CD4-positive, alpha-beta T cell (primary cell): Measurements from ENCODE around the gene AGBL4. TPM values are rescaled to one million over a fixed set of nuclear protein-coding genes. Genes with fewer than 3 reads are reported as not detected.

Source experiments
- ATAC-seq: fragments of 200-7000 bp; cut with Tn5 transposase; one replicate; pipeline ENCODE4 v1.10.0; 2022; ENCODE audit warnings: mild to moderate bottlenecking; ENCODE audit not compliant: poor library complexity
- CTCF ChIA-PET: fragments of 350-600 bp; sonication (Branson Sonifier 250); formaldehyde crosslinking; loops from one replicate; lab custom pipeline; 2021; ENCODE audit warnings: antibody characterized with exemption, inconsistent platforms; lab: Charles Lee
- POLR2A ChIA-PET: fragments of 350-600 bp; sonication (Branson Sonifier 250); formaldehyde crosslinking; loops from one replicate; lab custom pipeline; 2021; ENCODE audit warnings: antibody characterized with exemption, inconsistent platforms; lab: Charles Lee
- DNase-seq, 14 experiments: peaks; one replicate each; pipeline ENCODE4 v3.0.0-alpha.2; 2013 to 2020; ENCODE audit warnings: mixed read lengths in 2 of 14
- H3K27ac ChIP-seq, 2 donors: one replicate each; pipeline versions ENCODE4 v1.5.1 to v1.7.0; 2013; ENCODE audit warnings: low read length in 2 of 2, low read depth in 1 of 2, mild to moderate bottlenecking in 1 of 2
- H3K27me3 ChIP-seq, 2 experiments: 1 replicate in 1 of 2; 2 replicates in 1 of 2; pipeline versions ENCODE4 v1.6.1 to v1.7.0; 2013; ENCODE audit warnings: low read length in 2 of 2, control low read depth in 1 of 2, mild to moderate bottlenecking in 1 of 2, moderate library complexity in 1 of 2; ENCODE audit not compliant: insufficient read depth in 2 of 2, control insufficient read depth in 1 of 2
- H3K36me3 ChIP-seq: one replicate; pipeline ENCODE4 v1.6.1; 2013; ENCODE audit warnings: low read length, control low read depth; ENCODE audit not compliant: insufficient read depth
- H3K4me1 ChIP-seq: one replicate; pipeline ENCODE4 v1.6.1; 2013; ENCODE audit warnings: low read length, control low read depth; ENCODE audit not compliant: insufficient read depth
- H3K4me3 ChIP-seq: one replicate; pipeline ENCODE4 v1.5.1; 2013; ENCODE audit warnings: mild to moderate bottlenecking, low read length, moderate library complexity
- H3K9me3 ChIP-seq, 2 experiments: 1 replicate in 1 of 2; 2 replicates in 1 of 2; pipeline versions ENCODE4 v1.6.1 to v1.7.0; 2013; ENCODE audit warnings: low read length in 2 of 2, mild to moderate bottlenecking in 2 of 2, control low read depth in 1 of 2, moderate library complexity in 1 of 2; ENCODE audit not compliant: control insufficient read depth in 1 of 2, insufficient read depth in 1 of 2
- H3K27ac Mint-ChIP-seq: one replicate; pipeline ENCODE4 v1.8.0; 2020; ENCODE audit warnings: mixed read lengths
- H3K27me3 Mint-ChIP-seq: one replicate; pipeline ENCODE4 v1.8.0; 2021; ENCODE audit warnings: mixed read lengths
- H3K36me3 Mint-ChIP-seq: one replicate; pipeline ENCODE4 v1.8.0; 2021; ENCODE audit warnings: low read depth, mixed read lengths
- H3K4me1 Mint-ChIP-seq: one replicate; pipeline ENCODE4 v1.8.0; 2021; ENCODE audit warnings: low read depth, mixed read lengths
- H3K4me3 Mint-ChIP-seq: one replicate; pipeline ENCODE4 v1.8.0; 2020; ENCODE audit warnings: mild to moderate bottlenecking, mixed read lengths
- H3K9me3 Mint-ChIP-seq: one replicate; pipeline ENCODE4 v1.8.0; 2020; ENCODE audit warnings: mixed read lengths
- intact Hi-C, 2 experiments: fragments of 100-400 bp; cut with DNase I in 1 of 2; cut with micrococcal nuclease in 1 of 2; formaldehyde crosslinking; loops; one replicate each; pipeline versions ENCODE4 v1.15.1 to v1.9.0; 2023 to 2025; cut with DNase I, micrococcal nuclease
- total RNA-seq, 174 experiments: library from RNA in 2 of 174; stranded (reverse) in 2 of 174; gene quantifications; one replicate each; pipeline ENCODE4 v1.2.3 and lab custom pipeline; 2021 to 2026
- TF ChIP-seq, protein P1 (sequence below): fragments of 200-600 bp; IDR thresholded peaks from one replicate; pipeline ENCODE4 v1.8.0; 2022; ENCODE audit warnings: antibody characterized with exemption, mild to moderate bottlenecking

The AGBL4 gene
- total RNA-seq, 2 experiments from 2014 or later, result 0.11 TPM; not detected in 1

DNA sequence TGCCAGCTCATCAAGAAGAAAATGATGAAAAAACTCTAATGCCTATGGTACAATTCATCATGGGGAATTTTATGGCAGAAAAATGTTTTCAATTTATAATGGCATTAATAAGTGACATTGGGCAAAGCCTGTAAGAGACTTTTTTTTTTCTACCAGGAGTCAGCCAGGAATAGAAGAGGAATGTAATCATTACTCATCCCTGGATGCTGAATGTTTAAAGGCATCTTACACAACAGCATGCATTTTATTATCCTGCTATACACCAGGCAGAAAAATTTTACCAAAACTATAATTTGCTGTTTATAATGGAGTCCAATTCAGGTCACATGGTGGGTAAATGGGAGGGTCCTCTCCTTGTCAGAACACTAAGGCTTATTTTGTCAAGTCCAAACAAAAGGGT lies 1057.2 kb downstream of the AGBL4 start:
- H3K27ac Mint-ChIP-seq, result no peak overlapping the region
- Histone ChIP-seq H3K27ac (no peak overlapping the region), H3K9me3 (no peaks in the 10 kb centered on the region), H3K4me1 (no peaks in the 10 kb centered on the region), H3K4me3 (no peak overlapping the region), H3K27me3 (no peaks in the 10 kb centered on the region), H3K36me3 (no peaks in the 10 kb centered on the region)
- H3K27me3 Mint-ChIP-seq, result peaks cover 8% of the 10 kb centered on the region
- CTCF ChIA-PET, result no interaction called here
- no peak for DNase-seq
- no peaks in the 10 kb centered on the region for H3K9me3 Mint-ChIP-seq
- TF ChIP-seq, protein P1, sequence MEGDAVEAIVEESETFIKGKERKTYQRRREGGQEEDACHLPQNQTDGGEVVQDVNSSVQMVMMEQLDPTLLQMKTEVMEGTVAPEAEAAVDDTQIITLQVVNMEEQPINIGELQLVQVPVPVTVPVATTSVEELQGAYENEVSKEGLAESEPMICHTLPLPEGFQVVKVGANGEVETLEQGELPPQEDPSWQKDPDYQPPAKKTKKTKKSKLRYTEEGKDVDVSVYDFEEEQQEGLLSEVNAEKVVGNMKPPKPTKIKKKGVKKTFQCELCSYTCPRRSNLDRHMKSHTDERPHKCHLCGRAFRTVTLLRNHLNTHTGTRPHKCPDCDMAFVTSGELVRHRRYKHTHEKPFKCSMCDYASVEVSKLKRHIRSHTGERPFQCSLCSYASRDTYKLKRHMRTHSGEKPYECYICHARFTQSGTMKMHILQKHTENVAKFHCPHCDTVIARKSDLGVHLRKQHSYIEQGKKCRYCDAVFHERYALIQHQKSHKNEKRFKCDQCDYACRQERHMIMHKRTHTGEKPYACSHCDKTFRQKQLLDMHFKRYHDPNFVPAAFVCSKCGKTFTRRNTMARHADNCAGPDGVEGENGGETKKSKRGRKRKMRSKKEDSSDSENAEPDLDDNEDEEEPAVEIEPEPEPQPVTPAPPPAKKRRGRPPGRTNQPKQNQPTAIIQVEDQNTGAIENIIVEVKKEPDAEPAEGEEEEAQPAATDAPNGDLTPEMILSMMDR, result no peak
- intact Hi-C loops, result no loop called here
- POLR2A ChIA-PET, result no interaction called here
- H3K36me3 Mint-ChIP-seq, result no peaks in the 10 kb centered on the region
- no peak overlapping the region for H3K4me3 Mint-ChIP-seq
- H3K4me1 Mint-ChIP-seq, result no peaks in the 10 kb centered on the region
- no peak for ATAC-seq

DNA sequence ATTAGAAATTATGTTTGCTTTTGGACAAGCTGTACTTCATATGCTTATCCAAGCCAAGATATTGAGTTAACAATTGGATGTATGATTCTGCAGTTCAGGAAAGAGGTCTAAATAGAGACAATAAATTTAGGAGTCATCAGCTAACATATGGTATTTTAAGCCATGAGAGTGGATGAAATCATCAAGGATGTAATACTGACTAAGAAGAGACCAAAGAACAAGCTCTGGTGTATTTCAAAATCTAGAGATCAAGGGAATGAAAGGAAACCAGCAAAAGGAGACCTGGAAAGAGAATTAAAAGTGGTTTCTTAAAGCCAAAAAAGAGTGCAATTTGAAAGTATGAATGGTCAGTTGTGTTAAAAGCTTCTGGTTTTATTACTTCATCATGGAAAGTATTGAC lies 1063.4 kb downstream of the AGBL4 start:
- Histone ChIP-seq H3K36me3 (no peaks in the 10 kb centered on the region), H3K4me1 (no peaks in the 10 kb centered on the region), H3K4me3 (no peak overlapping the region), H3K27ac (no peak overlapping the region), H3K27me3 (peaks cover 0 to 3% of the 10 kb centered on the region in 2 experiments), H3K9me3 (peaks cover 0 to 3% of the 10 kb centered on the region in 2 experiments)
- ATAC-seq (no peak), DNase-seq (no peak)
- H3K36me3 Mint-ChIP-seq, result no peaks in the 10 kb centered on the region
- H3K27ac Mint-ChIP-seq, result no peak overlapping the region
- H3K27me3 Mint-ChIP-seq, result peaks cover 7% of the 10 kb centered on the region
- intact Hi-C loops, result no loop called here
- ChIA-PET POLR2A (no interaction called here), CTCF (no interaction called here)
- no peaks in the 10 kb centered on the region for H3K4me1 Mint-ChIP-seq
- H3K9me3 Mint-ChIP-seq, result no peaks in the 10 kb centered on the region
- TF ChIP-seq, protein P1, result no peak
- no peak overlapping the region for H3K4me3 Mint-ChIP-seq

DNA sequence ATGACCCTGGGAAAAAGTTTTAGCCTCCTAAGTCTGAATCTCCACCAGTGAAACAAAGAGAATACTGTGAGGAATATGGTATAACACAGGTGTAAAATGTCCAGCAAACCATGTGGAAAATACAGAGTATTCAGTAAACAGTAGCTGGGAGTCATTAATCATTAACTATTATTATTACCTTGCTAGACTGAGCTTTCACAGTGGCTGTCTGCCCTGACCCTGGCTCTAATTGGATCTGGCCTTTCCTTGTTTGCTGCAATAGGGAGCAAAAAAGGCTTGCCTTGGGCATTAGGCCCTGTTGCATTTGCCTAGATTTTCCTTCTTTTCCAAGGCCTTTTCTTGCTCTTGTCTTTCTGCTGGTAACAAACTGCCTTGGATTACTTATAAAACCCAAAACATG lies 1068.0 kb downstream of the AGBL4 start:
- ChIA-PET CTCF (no interaction called here), POLR2A (no interaction called here)
- TF ChIP-seq, protein P1, result no peak
- Mint-ChIP-seq H3K27ac (no peak overlapping the region), H3K36me3 (no peaks in the 10 kb centered on the region), H3K9me3 (no peaks in the 10 kb centered on the region), H3K4me1 (no peaks in the 10 kb centered on the region), H3K4me3 (no peak overlapping the region), H3K27me3 (peaks cover 7% of the 10 kb centered on the region)
- H3K4me1 ChIP-seq, result no peaks in the 10 kb centered on the region
- no peaks in the 10 kb centered on the region for H3K36me3 ChIP-seq
- no peak overlapping the region for H3K4me3 ChIP-seq
- peaks cover 0 to 3% of the 10 kb centered on the region in 2 experiments for H3K27me3 ChIP-seq
- H3K9me3 ChIP-seq, result peaks cover 0 to 3% of the 10 kb centered on the region in 2 experiments
- DNase-seq, result no peak
- intact Hi-C loops, result no loop called here
- H3K27ac ChIP-seq, result no peak overlapping the region
- no peak for ATAC-seq
